Aorta (tissue), 5 donors: ENCODE measurements around the gene TRPM5. TPM values are rescaled to one million over a fixed set of nuclear protein-coding genes. Genes with fewer than 3 reads are reported as not detected.

Source experiments
- ATAC-seq: fragments of 200-7000 bp; cut with Tn5 transposase; one replicate; pipeline ENCODE4 v1.9.1; 2022; ENCODE audit warnings: moderate library complexity; ENCODE audit not compliant: low FRiP score
- DNase-seq, 2 donors: peaks; one replicate each; pipeline ENCODE4 v3.0.0-alpha.2; 2020
- H3K27ac ChIP-seq, 2 donors: one replicate each; pipeline ENCODE4 v1.5.1; 2013; ENCODE audit warnings: low read length in 2 of 2, mild to moderate bottlenecking in 2 of 2, moderate library complexity in 2 of 2, control low read depth in 1 of 2, inconsistent platforms in 1 of 2, low read depth in 1 of 2
- H3K27me3 ChIP-seq, 2 donors: one replicate each; pipeline ENCODE4 v1.6.1; 2013; ENCODE audit warnings: control low read depth in 1 of 2, low read length in 1 of 2, mild to moderate bottlenecking in 1 of 2, moderate library complexity in 1 of 2; ENCODE audit not compliant: insufficient read depth in 2 of 2, control insufficient read depth in 1 of 2
- H3K36me3 ChIP-seq, 2 donors: one replicate each; pipeline ENCODE4 v1.6.1; 2013; ENCODE audit warnings: control low read depth in 1 of 2, low read length in 1 of 2, mild to moderate bottlenecking in 1 of 2; ENCODE audit not compliant: insufficient read depth in 2 of 2, control insufficient read depth in 1 of 2
- H3K4me1 ChIP-seq, 2 donors: one replicate each; pipeline ENCODE4 v1.6.1; 2013; ENCODE audit warnings: low read length in 2 of 2, control low read depth in 1 of 2, mild to moderate bottlenecking in 1 of 2, moderate library complexity in 1 of 2; ENCODE audit not compliant: insufficient read depth in 2 of 2, control insufficient read depth in 1 of 2
- H3K4me3 ChIP-seq, 2 donors: one replicate each; pipeline ENCODE4 v1.5.1; 2013; ENCODE audit warnings: low read length in 2 of 2, control low read depth in 1 of 2, mild to moderate bottlenecking in 1 of 2
- H3K9me3 ChIP-seq: one replicate; pipeline ENCODE4 v1.6.1; 2013; ENCODE audit warnings: mild to moderate bottlenecking, low read length; ENCODE audit not compliant: control insufficient read depth
- WGBS, 2 donors: extraction: QIAGEN DNeasy Blood & Tissue Kit; methylation state at CpG; one replicate each; pipeline ENCODE4 v1.1.7; 2013; 5-methylcytosine and 5-hydroxymethylcytosine counted together
- intact Hi-C, 2 donors: fragments of 100-400 bp; cut with DNase I; formaldehyde crosslinking; loops; one replicate each; pipeline versions ENCODE4 v1.14.2 to v1.15.0; 2022
- polyA plus RNA-seq, 2 donors: library from polyadenylated mRNA; stranded (reverse); fragments of 200-250 nt; gene quantifications; one replicate each; pipeline ENCODE4 v1.2.3, GENCODE V29; 2013
- total RNA-seq, 2 donors: library from RNA; stranded (reverse); fragmentation: NEBNext Ultra II Directional; extraction: Animal tissue kit (Norgen Biotek cat#: 25700); gene quantifications; one replicate each; pipeline ENCODE4 v1.2.1, GENCODE V29; 2021
- donor health status: healthy with polysubstance abuse.
- donor health status: Bipolar disorder and iron deficiency.
- donor health status: DM: no; HTN: no; CAD: no.
- donor health status: DM: no; HTN: no; CAD: no.
- donor health status: DM: yes; HTN: yes; CAD: no.

The TRPM5 gene
- total and polyA plus RNA-seq, 4 donors, result 0.25 TPM; not detected in 3

GRCh38 chr11:2434506-2435255 is 9.6 kb downstream of the TRPM5 start:
- DNase-seq, result peak; percentile 9 to 33
- 82 to 84% methylated on average over 11 of the region's 11 CpGs for WGBS, 2 donors

GRCh38 chr11:2434008-2434407 is 10.3 kb downstream of the TRPM5 start:
- Histone ChIP-seq H3K4me1 (no peaks in the 10 kb centered on the region), H3K27ac (no peak overlapping the region), H3K4me3 (no peak overlapping the region), H3K36me3 (no peaks in the 10 kb centered on the region), H3K27me3 (no peaks in the 10 kb centered on the region), H3K9me3 (no peaks in the 10 kb centered on the region)
- peak; percentile 24 to 25 for DNase-seq
- 81 to 93% methylated on average over 8 of the region's 8 CpGs for WGBS, 2 donors
- ATAC-seq, result no peak
- intact Hi-C loops, result no loop called here

More at GRCh38 chr11:2434506-2435255, 9.6 kb downstream of the TRPM5 start:
- no peaks in the 10 kb centered on the region for H3K36me3 ChIP-seq
- no peaks in the 10 kb centered on the region for H3K4me1 ChIP-seq
- no peak overlapping the region for H3K4me3 ChIP-seq
- no peaks in the 10 kb centered on the region for H3K9me3 ChIP-seq
- no peak overlapping the region for H3K27ac ChIP-seq
- no peak for ATAC-seq
- H3K27me3 ChIP-seq, result no peaks in the 10 kb centered on the region
- intact Hi-C loops, result no loop called here

GRCh38 chr11:2433106-2433925 is 11.0 kb downstream of the TRPM5 start:
- H3K4me1 ChIP-seq, result no peaks in the 10 kb centered on the region
- ATAC-seq (no peak), DNase-seq (peak; percentile 27 to 60)
- H3K27me3 ChIP-seq, result no peaks in the 10 kb centered on the region
- no peak overlapping the region for H3K4me3 ChIP-seq
- H3K9me3 ChIP-seq, result no peaks in the 10 kb centered on the region
- H3K36me3 ChIP-seq, result no peaks in the 10 kb centered on the region
- 81 to 84% methylated on average over 22 of the region's 22 CpGs for WGBS, 2 donors
- intact Hi-C loops, result no loop called here
- no peak overlapping the region for H3K27ac ChIP-seq

GRCh38 chr11:2432628-2433071 is 11.7 kb downstream of the TRPM5 start:
- intact Hi-C loops, result no loop called here
- no peaks in the 10 kb centered on the region for H3K9me3 ChIP-seq
- no peak for ATAC-seq
- H3K27me3 ChIP-seq, result no peaks in the 10 kb centered on the region
- H3K36me3 ChIP-seq, result no peaks in the 10 kb centered on the region
- no peaks in the 10 kb centered on the region for H3K4me1 ChIP-seq
- H3K27ac ChIP-seq, result no peak overlapping the region
- no peak overlapping the region for H3K4me3 ChIP-seq
- DNase-seq, result peak; percentile 33 to 56
- 86 to 92% methylated on average over 10 to 13 of the region's 13 CpGs for WGBS, 2 donors

GRCh38 chr11:2432171-2432621 is 12.1 kb downstream of the TRPM5 start:
- intact Hi-C loops, result no loop called here
- ATAC-seq, result no peak
- Histone ChIP-seq H3K27me3 (no peaks in the 10 kb centered on the region), H3K4me1 (no peaks in the 10 kb centered on the region), H3K36me3 (no peaks in the 10 kb centered on the region), H3K27ac (no peak overlapping the region), H3K9me3 (no peaks in the 10 kb centered on the region), H3K4me3 (no peak overlapping the region)
- DNase-seq, result peak; percentile 45 to 53
- WGBS, 2 donors, result 69 to 74% methylated on average over 15 of the region's 15 CpGs

- Histone ChIP-seq H3K4me3 (no peak overlapping the region), H3K36me3 (no peaks in the 10 kb centered on the region), H3K27me3 (no peaks in the 10 kb centered on the region), H3K27ac (no peak overlapping the region), H3K4me1 (no peaks in the 10 kb centered on the region), H3K9me3 (no peaks in the 10 kb centered on the region)
- DNase-seq (peak; percentile 3 to 19), ATAC-seq (no peak)
- 77 to 82% methylated on average over 1 of the region's 1 CpG for WGBS, 2 donors
- intact Hi-C loops, result no loop called here
Measured at GRCh38 chr11:2431395-2431794, 12.9 kb downstream of the TRPM5 start.

- no peak overlapping the region for H3K27ac ChIP-seq
- H3K4me3 ChIP-seq, result no peak overlapping the region
- ATAC-seq (peak; percentile 55), DNase-seq (peak in 1 of 2 donors; percentile 80)
- intact Hi-C loops, result loop anchor here in 1 of 2 donors (2.0 kb wide), 1 partner anchor 102 kb away; no protein-coding TSS in a partner anchor
- H3K36me3 ChIP-seq, result no peaks in the 10 kb centered on the region
- H3K4me1 ChIP-seq, result no peaks in the 10 kb centered on the region
- WGBS, 2 donors, result 53 to 54% methylated on average over 8 of the region's 8 CpGs
- no peaks in the 10 kb centered on the region for H3K27me3 ChIP-seq
- no peaks in the 10 kb centered on the region for H3K9me3 ChIP-seq
Measured at GRCh38 chr11:2428322-2428795, 16.0 kb downstream of the TRPM5 start.

GRCh38 chr11:2427721-2428321 is 16.5 kb downstream of the TRPM5 start:
- no peak overlapping the region for H3K4me3 ChIP-seq
- no peak overlapping the region for H3K27ac ChIP-seq
- H3K4me1 ChIP-seq, result no peaks in the 10 kb centered on the region
- intact Hi-C loops, result loop anchor here in 1 of 2 donors (2.0 kb wide), 1 partner anchor 103 kb away; no protein-coding TSS in a partner anchor
- 75 to 81% methylated on average over 12 of the region's 12 CpGs for WGBS, 2 donors
- no peaks in the 10 kb centered on the region for H3K36me3 ChIP-seq
- no peaks in the 10 kb centered on the region for H3K9me3 ChIP-seq
- no peak for DNase-seq
- no peaks in the 10 kb centered on the region for H3K27me3 ChIP-seq
- no peak for ATAC-seq
